NCI-H1436 treated with DMSO at 0.1 percent for 48 hours (cell line): Measurements from ENCODE around the gene FADS3.
"Not testable (repeated sequence)": the region's sequence is repeated elsewhere in the genome, so short reads cannot be mapped to it uniquely, and the experiment has no call there.

Experiments
- DNase-seq: peaks from one replicate; lab custom pipeline; 2025; lab: John Stamatoyannopoulos, UW

Gene FADS3

DNA sequence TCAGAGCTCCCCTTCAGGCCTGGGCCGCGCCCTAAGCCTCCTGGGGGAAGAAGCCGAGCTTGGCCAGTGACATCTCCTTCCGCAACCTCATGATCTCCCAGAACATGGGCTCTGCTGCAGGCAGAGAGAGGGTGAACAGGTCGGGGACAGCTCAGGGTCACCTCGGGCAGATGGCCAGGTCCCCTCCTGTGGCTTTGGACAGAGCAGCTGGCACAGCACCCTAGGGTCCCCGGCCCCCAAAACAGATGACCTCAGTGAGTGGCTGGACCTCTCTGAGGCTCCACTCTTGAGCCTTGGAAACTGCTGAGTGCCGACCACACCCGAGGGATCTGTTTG lies 6.9 kb upstream of the FADS3 start:
- no peak for DNase-seq

DNA sequence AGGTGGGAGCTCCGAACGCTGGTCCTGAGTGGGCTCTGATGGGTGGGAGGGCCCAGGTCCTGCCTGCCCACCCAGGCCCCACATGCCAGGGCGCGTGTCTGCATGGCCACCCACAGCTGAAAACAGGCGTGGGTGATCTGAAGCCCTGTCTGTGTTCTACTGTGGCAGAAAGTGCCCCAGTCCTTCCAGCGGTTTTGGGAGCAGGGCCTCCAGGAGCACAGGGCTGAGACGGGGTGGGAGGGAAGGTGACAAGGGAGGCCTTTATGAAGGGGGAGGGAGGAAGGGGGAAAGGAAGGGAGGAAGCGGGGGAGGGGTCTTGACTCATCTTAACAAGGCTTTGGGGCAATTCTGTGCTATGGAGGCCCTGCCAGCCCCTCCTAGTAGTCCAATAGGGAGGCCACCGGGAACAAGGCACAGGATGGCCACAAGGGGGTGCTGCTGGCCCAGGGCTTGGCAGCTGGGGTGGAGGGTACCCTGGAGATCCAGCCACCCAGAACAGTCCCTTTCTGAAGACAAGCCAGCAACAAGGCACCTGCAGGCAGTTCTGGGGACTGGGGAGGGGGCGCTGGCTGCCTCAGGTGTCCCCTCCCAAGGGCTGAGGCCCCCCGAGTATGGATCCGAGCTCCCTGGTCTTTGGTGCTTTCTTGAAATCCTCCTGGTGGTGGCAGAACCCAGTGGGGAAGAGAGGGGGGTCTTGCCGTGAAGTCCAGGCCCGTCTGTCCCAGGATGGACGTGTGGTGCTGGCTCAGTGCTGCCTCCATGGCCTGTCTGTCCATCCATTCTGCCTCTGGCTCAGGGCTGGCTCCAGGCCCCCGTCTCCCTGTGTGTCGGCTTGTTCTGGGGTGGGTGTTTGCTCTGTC lies 6.3 kb upstream of the FADS3 start:
- no peak for DNase-seq

DNA sequence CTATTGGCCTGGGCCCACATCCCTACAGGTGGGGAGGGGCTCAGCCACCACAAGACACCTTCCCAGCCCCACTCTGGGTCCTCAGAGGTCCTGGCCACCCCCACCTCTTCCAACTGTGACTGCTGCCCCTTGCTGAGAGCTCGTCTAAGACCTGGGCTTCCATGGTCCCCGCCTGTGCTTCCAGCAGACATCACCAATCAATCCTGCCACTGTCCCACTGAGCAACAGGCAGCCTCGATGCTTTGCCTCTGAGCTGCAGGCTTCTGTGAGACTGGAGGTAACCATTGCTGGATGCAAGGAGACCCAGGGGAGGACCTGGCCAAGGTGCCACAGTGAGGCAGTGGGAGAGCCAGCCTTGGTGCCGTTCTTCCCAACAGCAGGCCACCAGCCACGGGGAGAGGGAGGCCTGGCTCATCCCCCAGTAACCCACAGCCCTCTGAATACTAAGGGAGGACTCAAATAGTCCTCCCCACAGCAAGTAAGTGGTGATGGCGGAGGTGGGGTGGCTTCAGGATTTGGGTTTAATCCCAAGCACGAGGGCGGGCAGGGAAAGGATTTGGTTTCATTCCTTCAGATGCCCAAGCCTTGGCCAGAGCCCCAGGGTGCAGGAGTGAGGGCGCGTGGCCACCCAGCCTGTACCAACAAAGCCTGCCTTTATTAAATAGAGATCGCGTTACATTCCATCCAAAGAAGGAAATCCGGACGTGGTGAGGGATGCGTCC lies 5.5 kb upstream of the FADS3 start:
- no peak for DNase-seq

DNA sequence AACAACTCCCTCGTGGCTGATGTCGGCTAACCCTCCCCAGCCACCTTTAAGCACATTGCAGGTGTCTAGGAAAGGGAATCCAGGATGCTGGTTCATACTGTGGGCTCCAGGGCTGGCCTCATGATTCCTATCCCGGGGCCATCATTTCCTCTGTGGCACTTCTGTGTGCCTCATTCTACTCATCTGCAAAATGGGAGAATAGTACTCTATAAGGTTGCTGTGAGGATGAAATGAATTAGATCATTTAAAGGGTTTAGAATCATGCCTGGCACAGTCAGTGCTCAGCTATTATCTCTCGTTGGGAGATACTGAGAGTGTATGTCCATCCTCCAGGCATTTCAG lies 4.3 kb upstream of the FADS3 start:
- no peak for DNase-seq

DNA sequence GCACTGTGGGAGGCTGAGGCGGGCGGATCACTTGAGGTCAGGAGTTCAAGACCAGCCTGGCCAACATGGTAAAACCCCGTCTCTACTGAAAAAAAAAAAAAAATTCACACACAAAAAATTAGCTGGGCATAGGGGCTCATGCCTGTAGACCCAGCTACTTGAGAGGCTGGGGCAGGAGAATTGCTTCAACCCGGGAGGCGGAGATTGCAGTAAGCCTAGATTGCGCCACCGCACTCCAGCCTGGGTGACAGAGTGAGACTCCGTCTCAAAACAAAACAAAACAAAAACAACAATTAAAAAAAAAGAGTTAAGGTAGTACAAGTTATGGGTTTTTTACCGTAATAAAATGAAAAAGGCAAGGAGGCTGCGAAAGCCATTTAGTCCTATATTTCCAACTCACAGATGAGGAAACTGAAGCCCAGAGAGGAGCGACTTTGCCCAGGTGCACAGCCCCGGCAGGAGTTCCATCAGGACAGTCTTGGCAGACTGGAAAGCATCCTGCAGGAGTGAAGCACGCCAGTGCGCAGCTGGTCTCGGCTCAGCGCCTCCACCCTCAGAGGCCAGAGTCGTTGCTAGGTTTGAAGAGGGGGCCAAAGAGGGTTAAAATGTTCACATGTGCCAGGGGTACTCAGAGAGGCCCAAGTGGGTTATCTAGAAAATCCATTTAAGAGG lies 3.8 kb upstream of the FADS3 start:
- DNase-seq, result no peak

DNA sequence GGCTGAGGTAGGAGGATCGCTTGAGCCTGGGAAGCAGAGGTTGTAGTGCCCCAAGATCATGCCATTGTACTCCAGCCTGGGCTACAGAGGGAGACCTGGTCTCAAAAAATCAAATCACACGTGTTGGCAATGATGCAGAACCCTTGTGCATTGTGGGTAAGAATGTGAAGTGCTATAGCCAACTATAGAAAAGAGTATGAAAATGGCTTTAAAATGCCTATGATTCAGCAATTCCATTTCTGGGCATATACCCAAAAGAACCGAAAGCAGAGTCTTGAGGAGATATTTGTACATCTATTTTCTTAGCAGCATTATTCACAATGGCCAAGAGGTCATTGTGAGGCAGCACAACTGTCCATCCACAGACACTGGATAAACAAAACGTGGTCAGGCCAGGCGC lies 2.6 kb upstream of the FADS3 start:
- DNase-seq, result no peak

DNA sequence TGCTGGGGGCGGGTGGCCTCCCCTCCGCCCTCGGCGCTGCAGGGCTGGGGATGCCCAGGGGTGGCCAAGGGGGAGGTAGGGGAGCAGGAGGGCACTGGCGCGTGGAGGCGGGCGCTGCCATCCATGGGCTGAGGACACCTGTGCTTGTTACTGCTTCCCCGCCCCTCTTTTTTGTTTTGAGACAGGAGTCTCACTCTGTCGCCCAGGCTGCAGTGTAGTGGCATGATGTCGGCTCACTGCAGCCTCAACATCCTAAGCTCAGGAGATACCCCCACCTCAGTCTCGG lies 683 bp upstream of the FADS3 start:
- no peak for DNase-seq

DNA sequence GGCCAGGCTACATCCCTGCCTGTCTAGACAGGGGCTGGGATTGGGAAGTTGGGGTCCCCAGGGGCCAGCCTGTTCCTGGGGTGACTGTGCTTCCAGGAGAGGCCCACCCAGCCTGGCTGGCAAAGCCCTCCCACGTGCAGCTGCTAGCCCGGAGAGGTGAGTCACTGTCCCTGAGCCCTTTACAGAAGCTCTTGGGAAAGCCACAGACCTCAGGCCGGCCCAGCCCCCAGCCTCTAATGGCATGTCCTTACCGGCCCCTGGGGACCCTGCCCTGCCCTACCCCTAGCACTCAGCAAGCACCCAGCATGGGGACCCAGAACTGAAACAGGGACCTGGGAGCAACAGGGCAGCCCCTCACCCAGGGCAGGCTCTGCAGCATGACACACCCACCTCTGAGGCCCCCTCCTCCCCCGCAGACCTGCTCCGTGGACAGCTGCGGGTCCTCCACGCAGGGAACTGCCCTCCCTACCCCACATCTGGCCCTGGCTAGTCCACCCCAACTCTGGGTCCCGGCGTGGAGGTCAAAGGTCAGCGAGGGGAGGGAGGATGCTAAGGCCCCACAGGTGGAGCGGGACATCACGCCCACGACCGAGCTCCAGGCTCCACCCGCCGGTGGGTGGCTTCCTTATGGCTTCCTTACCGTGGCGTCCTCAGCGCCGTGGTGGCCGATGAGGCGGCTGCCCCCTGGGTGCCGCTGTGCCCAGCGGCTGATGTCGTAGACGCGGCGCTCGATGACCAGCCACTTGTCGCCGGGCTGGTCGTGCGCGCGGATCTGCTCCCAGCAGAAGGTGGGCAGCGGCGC lies 615 bp downstream of the FADS3 start:
- DNase-seq, result no peak

DNA sequence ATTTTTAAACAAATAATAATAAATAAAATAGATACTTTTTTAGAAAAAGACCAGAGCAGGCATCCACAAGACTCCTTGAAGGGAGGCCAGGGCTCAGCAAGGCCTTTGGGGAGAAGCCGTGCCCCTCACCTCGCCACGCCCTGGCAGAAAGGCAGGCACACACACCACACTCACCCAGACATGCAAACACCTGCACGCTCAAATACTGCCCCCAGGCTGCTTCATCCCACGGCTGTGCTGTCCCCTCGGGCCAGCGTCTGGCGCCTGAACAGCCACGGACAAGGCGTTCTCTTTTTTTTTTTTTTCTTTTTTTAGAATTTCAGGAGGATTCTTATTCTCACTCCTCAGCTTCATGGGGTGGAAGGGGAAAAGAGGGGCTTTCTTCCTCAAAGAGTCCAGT lies 1.5 kb downstream of the FADS3 start:
- no peak for DNase-seq

DNA sequence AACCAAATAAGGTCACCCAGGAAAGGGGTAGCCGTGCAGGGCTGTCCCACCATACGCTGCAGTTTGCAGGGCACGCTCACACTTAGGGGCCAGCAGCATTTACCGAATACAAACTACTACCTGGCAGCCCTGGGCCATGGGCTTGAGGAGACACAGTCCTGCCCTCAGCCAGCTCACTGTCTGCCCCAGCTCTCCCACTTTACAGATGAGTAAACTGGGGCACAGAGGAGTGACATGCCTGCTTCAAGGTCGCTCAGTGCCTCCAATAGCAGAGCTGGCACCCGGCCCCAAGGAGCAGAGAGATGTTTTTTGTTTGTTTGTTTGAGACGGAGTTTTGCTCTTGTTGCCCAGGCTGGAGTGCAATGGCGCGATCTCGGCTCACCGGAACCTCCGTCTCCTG lies 2.8 kb downstream of the FADS3 start:
- DNase-seq, result no peak

DNA sequence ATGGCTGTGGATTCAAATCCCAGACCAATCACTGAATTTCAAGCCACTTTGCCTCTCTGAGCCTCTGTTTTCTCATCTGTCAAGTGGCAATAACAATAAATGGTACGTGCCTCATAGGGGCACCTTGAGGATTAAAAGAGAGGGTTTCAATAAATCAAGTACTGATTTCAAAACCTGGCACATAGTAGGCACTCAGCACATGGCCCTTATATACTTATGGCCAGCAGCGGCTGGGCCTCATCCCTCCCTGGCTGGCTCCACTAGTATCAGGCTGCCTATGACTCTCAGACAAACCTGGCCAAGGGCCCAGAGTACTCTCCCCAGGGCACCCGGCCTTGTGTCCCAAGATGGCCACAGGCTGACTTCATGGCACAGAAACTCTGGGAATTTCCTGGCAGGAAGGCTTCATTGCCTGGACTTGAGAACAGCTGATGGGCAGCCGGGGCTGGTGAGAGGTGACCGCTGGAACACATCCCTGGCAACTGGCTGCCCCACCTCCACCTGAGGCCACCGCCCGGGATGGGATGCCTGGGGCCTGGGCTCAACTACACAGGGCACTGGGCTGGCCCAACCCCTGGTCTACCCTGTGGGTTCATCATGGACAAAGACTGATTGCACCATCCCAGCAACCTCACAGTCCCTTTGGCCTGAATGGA lies 3.4 kb downstream of the FADS3 start:
- DNase-seq, result no peak

DNA sequence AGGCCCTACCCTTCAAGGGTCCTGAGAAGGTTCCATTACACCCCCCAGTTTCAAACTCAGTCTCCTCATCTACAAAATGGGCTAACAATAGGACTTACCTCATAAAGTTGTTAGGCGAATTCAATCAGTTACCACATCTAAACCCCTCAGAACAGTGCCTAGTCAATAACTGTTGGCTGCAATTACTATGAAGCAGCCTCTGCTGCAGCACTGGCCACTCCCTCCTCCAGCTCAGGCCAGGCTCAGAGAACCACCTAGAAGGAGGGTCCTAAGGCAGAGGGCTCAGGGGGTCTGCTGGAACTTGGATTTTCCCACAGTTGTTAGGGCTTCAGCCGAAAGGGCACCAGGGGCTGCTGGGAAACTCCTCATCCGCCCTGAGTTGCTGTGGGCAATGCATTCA lies 4.7 kb downstream of the FADS3 start:
- DNase-seq, result no peak

DNA sequence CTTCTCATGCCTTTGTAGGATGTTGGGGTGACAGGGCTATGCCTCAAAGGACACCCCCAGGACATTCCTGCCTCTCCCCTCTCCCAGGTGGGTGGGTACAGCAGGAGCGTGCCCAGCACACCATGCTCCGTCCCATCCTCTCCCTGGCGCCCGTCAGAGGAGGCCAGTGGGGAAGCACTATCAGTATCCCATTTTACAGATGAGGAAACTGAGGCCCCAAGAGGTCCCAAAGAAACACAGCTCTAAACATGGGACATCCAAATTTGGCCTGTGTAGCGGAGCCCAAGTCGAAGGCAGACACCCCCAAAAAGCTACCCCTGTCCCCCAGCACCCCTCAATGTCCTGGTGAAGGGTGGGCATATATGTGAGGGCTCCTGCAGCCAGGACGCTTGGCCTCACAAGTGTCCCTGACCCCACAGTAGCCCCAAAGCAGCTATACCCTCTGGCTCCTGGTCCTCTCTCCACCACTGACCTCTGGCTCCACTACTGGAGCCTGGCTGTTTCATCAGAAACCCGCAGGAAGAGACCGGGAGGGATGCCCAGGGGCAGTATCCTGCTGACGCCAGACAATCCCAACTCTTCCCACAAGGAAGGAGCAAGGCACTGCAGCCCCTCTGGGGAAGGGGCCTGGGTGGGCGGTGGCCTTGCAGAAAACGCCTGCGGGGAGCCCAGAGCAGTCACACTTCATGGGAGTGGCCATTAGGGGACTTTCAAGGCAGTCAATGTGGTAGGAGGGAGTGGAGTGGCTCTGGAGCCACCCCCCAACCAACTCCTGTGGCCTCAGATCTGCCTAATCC lies 5.4 kb downstream of the FADS3 start:
- DNase-seq, result no peak

DNA sequence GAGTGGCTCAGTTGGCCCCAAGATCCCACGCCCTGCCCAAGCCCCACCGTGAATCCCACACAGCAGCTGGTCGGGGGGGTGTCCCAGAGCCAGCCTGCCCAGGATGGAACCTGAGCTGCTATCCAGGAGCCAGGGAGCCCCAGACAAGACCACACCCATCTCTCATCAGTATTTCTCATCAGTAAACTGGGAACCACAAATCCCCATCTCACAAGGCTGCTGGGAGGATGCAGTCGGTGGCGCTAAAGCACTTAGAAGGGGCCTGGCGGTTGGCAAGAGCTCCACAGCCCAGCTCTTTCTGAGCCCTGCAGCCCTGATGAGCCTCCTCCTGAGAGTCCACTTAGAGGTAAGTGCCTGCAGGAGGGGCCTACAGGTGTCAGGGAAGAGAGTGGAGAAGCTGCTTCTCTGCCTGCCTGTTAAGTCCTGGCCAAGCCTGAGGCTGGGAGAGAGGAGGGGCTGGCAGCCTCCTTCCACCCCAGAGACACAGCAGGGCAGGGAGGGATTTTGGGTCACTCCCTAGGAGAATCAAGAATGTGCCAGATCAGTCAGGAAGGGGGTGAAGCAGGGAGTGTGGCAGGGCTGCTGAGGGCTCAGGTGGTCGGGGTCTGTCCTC lies 6.1 kb downstream of the FADS3 start:
- DNase-seq, result no peak

DNA sequence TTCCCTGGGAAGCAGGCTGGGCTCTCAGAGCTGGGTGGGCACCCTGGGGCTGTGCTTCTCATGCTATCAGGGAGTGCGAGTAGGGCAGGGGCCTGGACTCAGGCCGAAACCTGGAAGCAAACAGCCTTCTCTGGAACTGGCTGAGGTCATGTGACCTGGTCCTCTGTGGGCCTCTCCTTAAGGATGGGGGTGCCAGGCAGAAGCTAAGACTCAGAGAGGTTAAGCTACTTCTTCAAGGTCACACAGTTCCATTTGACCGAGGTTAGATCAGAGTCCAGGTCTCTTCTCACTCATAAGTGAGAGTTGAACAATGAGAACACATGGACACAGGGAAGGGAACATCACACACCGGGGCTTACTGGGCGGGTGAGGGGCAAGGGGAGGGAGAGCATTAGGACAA lies 7.4 kb downstream of the FADS3 start:
- DNase-seq, result no peak

DNA sequence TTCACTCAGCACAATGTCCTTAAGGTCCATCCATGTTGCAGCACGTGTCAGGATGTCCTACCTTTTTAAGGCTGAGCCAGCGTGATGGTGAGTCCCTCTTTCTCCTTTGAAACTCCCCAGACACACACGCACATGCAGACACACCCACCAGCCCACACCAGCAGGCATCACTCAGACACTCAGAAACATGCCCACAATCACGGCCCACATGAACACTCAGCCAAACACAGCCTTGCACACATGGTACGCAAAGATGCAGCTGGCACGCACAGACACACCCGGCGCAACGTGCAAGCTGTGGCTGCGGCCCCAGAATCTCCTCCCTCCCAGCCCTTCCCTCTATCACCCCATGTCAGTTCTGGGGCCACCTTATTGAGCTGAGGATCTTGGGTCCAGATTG lies 8.0 kb downstream of the FADS3 start:
- DNase-seq, result no peak

DNA sequence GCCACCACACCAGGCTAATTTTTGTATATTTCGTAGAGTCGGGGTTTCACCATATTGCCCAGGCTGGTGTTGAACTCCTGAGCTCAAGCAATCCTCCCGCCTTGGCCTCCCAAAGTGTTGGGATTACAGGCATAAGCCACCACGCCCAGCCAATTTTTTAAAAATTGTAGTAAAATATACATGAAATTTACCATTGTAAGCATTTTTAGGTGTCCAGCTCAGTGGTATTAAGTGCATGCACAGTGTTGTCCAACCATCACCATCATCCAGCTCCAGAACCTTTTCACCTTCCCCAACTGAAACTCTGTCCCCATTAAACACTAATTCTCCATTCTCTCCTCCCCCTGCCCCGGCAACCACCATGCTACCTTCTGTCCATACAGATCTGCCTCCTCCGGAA lies 8.5 kb downstream of the FADS3 start:
- DNase-seq, result no peak

DNA sequence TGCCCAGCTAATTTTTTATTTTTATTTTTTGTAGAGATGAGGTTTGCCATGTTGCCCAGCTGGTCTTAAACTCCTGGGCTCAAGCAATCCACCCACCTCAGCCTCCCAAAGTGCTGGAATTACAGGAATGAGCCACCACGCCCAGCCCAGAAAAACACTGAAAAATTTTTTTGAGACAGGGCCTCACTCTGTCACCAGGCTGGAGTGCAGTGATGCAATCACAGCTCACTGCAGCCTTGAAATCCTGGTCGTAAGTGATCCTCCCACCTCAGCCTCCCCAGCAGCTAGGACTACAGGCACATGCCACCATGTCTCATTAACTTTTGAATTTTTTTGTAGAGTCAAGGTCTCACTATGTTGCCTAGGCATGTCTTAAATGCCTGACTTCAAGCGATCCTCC lies 9.1 kb downstream of the FADS3 start:
- DNase-seq, result not testable (repeated sequence)

DNA sequence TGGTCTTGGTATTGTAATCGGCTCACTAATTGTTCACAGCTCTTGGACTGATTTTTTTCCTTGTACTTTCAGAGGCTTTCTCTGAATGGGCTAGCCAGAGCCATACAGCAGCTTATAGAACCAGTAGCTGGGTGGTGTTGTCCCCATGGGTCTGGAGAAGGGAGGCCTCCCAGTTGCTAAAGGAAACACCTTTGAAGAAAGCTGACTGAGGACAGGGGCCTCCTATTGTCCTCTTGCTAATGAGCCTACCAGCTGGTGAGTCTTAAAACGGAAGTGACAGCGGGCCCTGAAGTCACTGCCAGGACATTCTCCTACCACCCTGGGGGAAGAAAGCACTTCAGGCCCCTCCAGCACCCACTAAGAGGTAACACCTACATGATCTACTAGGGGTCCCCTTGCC lies 9.9 kb downstream of the FADS3 start:
- no peak for DNase-seq

DNA sequence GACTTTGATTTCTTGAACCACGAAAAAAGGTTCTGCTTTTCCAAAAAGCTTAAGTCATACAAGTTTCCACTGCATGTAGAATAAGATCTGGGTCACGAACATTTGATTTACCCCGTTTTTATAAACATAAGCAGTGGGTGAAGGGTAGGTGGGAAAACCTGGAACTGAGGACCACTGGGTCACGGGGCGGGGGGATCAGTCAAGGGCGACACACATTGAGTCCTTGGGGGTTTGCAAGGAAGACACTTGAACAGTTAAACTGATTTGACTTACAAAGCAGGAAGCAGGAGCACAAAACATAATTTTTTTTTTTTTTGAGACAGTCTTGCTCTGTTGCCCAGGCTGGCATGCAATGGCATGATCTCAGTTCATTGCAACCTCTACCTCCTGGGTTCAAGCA lies 10.9 kb downstream of the FADS3 start:
- DNase-seq, result no peak

DNA sequence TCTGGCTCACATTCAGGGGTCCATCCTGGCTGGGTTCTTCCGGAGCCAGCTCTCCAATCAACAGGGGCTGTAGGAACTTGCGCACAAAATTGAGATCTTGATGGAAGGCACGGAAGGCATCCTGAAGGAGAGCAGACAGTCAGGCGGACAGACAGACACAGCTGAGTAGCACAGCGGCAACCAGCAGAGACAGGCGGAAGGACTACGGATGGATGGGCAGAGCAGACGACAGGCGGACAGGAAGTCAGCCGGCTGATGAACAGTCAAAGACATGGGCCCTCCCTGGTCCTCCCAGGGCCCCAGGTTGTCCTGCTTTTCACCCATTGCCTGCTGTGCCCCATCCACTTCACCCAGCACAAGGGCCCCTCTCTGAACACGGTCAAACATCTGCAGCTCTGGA lies 11.3 kb downstream of the FADS3 start:
- no peak for DNase-seq
